ENCODE results near the gene CHTF8.
A peak's percentile ranks its signal among the peaks of the same experiment; 100 is the strongest.

CHTF8 gene

DNA sequence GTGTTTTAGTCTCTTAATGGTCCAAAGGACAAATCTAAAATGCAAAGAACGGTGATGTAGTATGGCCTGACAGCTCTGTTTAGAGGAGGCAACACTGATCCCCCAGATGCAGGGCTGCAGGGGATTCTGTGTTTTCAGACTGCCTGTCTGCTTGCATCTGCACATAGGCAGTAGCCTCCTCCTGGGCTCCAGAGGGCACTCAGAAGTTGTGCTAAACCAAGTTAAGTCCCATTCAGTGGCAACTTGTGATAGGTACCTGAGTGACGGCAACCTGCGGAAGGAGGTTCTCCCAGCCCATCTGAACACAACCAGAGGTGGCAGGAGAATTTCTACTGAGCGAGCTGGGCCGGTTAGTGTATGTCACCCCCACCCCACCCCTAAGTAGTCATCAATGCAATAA, 17.0 kb downstream of the CHTF8 start:
- no peak for DNase-seq (ENCODE audit: extremely low spot score, insufficient read length, low read depth)
- no peak for FAIRE-seq

DNA sequence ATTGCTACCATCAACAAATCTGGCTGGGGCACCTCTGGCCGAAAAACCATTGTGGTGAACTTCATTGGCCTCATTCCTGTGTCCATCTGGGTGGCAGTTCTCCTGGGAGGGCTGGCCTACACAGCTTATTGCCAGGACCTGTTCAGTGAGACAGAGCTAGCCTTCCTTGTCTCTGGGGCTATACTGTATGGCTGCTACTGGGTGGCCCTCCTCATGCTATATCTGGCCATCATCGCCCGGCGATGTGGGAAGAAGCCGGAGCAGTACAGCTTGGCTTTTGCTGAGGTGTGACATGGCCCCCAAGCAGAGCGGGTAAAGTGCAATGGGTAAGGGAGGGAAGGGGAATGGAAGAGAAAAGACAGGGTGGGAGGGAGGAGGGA, 17.4 kb downstream of the CHTF8 start:
- no peak for FAIRE-seq
- DNase-seq (ENCODE audit: extremely low spot score, insufficient read length, low read depth): no peak

DNA sequence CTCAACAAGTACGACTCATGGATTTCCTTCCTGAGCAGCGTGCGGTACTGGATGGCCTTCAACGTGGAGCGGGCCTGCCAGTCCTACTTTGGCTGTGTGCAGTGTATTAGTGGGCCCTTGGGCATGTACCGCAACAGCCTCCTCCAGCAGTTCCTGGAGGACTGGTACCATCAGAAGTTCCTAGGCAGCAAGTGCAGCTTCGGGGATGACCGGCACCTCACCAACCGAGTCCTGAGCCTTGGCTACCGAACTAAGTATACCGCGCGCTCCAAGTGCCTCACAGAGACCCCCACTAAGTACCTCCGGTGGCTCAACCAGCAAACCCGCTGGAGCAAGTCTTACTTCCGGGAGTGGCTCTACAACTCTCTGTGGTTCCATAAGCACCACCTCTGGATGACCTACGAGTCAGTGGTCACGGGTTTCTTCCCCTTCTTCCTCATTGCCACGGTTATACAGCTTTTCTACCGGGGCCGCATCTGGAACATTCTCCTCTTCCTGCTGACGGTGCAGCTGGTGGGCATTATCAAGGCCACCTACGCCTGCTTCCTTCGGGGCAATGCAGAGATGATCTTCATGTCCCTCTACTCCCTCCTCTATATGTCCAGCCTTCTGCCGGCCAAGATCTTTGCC, 17.9 kb downstream of the CHTF8 start:
- DNase-seq (ENCODE audit: extremely low spot score, insufficient read length, low read depth) (no peak), FAIRE-seq (no peak)

DNA sequence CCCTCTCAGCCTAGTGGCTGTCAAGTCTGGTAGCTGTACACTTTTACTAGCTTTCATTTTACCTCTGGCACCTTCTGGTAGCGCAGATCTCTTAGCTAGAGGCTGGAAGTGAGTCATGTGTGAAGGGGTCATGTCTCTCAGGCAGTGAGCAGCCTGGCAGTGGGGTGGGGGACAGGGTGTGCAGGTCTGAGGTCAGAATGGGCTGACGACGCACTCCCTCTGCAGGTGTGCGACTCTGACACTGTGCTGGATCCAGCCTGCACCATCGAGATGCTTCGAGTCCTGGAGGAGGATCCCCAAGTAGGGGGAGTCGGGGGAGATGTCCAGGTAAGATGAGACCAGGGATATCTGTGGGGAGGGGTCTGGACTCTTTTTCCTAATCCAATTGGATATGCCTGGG, 19.2 kb downstream of the CHTF8 start:
- DNase-seq (ENCODE audit: extremely low spot score, insufficient read length, low read depth): no peak
- no peak for FAIRE-seq

DNA sequence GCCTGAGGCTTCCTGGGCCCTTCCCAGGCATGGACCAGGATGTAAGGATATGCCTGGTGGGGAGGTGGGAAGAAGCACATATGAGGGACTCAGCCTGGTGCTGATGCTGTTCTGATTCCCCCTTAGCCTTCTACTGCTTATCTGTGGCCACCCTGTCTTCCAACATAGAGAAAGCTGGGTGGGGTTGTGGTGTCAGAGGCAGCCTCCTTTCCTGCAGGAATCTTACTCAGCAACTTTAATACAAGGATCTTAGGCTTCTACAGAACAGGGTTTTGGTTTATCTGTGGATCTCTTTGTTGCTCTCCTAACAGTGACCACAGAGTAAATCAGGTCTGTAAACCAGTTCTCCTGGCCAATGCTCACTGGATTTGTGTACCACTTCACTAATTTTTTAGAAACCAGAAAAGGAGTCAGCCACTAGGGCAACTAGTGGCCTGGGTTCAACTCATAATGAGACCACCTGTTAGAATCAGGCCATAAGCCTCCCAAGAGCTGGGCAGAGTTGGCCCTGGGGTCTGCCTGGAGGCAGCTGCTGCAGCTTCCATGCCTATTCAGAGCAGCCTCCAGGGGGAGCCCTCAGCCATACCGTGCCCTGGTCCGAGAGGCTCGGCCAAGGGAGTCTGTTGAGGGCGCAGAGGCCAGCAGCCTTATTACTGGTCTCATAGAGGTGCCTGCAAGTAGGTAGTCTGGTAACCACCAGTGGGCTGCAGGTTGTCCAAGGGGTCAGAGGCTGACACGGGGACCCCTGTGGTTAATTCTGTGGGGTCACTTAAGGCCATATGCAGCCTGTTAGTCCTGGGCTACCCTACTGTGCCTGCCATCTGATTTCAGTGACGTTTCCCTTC, 19.9 kb downstream of the CHTF8 start:
- peak; percentile 51 for DNase-seq (ENCODE audit: extremely low spot score, insufficient read length, low read depth)
- peak; percentile 72 for FAIRE-seq

DNA sequence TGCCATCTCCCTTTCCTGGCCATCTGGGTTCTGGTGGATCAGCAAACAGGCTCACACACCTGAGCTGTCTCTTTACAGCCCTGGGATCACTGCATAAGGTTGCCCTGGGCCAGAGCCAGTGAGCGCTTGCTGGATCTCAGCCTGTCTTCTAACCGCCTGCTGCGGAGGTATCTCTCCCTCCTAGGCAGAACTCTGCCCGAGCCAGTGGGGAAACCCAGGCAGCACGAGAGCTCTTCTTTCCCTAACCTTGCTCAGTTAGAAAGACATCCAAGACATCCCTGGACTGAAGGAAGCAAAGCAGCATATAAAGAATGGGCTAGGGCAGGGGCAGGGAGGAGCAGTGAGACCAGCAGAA, 20.5 kb downstream of the CHTF8 start:
- DNase-seq (ENCODE audit: extremely low spot score, insufficient read length, low read depth) (no peak), FAIRE-seq (no peak)

DNA sequence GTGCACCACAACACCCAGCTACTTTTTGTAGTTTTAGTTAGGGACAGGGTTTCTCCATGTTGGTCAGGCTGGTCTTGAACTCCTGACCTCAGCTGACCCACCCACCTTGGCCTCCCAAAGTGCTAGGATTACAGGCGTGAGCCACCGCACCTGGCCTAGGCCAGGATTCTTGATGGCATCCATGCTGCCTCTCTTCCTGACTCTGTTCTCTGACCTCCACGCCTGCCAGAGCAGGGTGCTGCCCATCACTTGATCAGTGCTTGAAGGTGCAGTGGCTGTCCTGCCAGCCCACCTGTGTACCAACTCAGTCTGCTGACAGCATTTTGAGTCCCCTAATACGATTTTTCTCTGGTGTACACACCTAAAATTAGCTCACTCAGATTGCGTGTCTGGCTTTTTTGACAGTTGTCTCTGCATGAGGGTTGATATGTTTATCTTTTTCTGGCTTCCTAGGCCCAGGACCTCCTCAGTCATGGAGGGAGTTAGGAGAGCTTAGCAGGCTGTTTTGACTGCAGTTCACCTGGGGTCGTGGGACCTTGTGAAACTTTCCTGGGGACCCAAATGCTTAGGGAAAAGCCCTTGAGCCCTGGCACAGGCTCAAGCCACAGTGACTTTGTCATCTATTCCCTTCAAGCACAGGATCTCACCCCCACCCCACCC, 21.0 kb downstream of the CHTF8 start:
- DNase-seq (ENCODE audit: extremely low spot score, insufficient read length, low read depth) (no peak), FAIRE-seq (no peak)

DNA sequence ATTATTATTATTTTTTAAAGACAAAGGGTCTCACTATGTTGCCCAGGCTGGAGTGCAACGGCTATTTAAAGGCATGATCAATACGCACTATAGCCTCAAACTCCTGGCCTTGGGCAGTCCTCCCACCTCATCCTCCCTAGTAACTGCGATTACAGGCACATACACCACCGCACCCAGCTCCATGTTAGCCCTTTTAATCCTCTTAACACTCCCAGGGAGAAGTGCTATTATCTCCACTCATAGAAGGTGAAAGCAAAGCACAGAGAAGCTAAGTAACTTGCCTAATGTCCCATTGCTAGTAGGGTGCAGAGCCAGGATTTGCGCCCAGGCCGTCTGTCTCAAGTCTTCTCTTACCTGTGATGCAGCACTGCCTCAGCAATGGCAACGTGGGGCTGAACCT, 22.0 kb downstream of the CHTF8 start:
- no peak for DNase-seq (ENCODE audit: extremely low spot score, insufficient read length, low read depth)
- no peak for FAIRE-seq

DNA sequence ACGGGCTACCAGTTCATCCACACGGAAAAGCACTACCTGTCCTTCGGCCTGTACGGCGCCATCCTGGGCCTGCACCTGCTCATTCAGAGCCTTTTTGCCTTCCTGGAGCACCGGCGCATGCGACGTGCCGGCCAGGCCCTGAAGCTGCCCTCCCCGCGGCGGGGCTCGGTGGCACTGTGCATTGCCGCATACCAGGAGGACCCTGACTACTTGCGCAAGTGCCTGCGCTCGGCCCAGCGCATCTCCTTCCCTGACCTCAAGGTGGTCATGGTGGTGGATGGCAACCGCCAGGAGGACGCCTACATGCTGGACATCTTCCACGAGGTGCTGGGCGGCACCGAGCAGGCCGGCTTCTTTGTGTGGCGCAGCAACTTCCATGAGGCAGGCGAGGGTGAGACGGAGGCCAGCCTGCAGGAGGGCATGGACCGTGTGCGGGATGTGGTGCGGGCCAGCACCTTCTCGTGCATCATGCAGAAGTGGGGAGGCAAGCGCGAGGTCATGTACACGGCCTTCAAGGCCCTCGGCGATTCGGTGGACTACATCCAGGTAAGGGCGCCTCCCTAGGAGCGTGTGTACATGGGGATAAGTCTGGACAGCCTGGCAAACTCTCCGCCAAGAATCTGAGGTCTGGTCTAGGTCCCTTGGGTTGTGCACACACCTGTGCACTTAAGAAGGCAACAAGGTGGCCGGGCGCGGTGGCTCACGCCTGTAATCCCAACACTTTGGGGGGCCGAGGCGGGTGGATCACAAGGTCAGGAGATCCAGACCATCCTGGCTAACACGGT, 22.7 kb downstream of the CHTF8 start:
- DNase-seq (ENCODE audit: extremely low spot score, insufficient read length, low read depth) (no peak), FAIRE-seq (no peak)

DNA sequence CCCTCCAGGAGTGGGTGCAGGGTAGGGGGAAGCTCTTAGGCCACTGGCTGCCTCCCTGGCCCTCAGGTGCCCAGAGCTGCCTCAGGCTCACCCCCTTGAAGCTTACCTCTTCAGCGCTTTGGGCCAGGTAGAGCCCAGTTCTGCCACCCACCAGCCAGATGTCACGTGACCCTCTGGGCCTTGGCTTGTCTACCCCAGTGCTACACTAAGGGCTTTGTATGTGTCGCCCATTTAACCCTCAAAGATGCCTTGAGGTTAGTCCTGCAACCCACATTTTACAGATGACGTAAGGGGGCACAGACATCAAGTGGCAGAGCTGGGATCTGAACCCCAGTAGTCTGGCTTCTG, 23.5 kb downstream of the CHTF8 start:
- FAIRE-seq: no peak
- no peak for DNase-seq (ENCODE audit: extremely low spot score, insufficient read length, low read depth)

DNA sequence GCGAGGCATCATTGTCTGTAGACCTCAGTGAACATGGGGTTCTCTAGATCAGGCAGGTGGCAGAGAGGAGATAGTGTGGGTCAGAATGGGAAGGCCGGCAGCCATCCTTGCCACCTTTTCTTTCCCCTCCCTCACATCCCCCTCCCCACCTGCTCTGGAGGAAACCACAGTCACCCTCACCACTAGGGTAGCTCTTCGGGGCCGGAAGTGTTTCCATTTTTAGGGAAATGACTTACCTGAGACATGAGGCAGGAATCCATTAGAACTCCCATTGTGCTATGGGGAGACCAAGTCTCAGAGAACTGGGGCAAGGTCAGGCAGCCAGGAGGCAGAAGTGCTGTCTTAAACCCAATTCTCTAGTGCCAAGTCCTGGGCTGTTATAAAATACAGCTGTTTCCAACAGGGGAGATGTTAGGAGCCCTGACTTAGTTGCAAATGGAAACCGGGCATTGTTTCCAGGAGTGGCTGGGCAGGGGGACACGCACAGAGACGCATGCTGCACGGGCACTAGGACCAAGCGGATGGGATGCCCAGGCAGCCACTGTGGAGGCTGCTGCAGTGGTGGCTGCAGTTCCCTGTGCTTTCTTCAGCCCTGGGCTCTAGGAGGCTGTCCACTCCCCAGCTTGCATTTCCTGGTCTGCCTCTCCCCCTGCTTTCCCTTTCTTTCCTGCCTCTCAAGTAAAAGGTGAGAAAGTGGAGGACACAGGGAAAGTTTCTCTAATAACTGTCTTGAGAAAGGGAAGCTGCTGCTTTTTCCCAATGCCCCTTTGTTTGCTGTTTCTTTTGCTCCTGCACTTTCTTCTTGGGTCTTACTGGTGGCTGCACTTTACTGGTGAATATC, 24.1 kb downstream of the CHTF8 start:
- FAIRE-seq (no peak), DNase-seq (ENCODE audit: extremely low spot score, insufficient read length, low read depth) (no peak)

DNA sequence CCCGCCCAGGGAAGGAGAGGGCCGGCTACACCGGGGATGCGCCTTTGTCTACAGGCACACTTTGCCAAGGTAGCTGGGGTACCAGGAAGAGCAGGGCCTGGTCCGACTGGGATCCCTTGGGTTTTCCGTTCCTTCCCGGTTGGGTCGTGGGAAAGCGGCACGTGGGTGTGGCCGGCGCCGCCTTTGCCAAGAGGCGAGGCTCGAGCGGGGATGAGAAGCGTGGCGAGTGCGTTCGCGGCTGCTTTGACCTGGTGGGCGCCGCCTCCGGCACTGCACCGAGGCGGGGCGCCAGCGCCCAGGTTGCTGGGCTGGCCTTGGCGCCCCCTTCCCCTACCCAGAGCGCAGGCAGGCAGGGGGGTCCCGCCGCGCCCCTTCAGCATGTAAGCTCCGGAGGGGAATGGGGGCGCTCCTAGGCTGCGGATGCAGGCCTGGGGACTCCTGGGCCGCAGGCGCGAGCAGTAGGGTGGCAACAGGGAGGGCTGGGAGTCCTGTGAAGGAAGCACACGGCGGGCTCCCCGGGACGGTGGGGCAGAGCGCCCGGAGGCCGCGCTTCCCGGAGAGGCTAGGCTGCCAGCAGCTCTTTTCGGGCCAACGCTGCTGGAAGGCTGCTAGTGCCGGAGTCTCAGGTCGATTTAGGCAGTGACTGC, 24.9 kb downstream of the CHTF8 start:
- DNase-seq (ENCODE audit: extremely low spot score, insufficient read length, low read depth): no peak
- no peak for FAIRE-seq

DNA sequence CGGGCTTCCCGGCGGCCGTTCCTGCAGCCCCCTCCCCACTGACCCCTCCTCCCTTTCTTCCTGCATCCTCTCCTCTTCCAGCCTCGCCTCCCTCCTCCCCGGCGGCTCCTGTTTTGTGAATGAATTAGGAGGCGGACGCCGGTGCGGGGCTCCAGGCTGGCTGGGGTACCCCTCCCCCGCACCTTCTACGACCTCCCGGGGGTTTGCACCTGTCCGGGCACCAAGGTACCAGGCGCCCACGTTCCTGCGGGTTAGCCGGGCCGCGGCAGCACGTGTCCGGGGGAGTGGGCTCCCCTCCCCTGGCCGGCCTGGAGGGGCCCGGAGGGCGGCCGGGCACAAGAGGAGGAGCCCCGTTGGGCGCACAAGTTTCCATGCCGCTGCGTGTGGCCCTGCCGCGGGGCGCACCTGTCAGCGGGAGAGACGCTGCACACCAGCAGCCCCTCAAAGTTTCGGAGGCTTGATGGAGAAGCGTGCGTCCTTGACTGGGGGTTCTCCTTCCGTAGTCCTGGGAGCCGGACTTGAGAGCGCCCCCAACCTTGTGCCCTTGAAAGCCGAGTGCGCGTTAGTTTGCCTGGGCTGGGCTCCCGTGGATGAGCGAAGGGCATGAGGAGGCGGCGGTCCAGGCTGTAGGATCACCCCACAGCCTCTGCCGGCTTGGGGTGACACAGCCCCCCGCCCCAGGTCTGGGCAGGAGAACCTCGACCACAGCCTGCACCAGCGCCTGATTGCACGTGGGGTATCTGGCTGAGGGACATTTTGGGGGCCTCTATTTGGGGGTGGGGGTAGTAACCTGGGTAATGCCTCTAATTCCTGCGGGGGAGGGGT, 25.7 kb downstream of the CHTF8 start:
- FAIRE-seq: no peak
- no peak for DNase-seq (ENCODE audit: extremely low spot score, insufficient read length, low read depth)

DNA sequence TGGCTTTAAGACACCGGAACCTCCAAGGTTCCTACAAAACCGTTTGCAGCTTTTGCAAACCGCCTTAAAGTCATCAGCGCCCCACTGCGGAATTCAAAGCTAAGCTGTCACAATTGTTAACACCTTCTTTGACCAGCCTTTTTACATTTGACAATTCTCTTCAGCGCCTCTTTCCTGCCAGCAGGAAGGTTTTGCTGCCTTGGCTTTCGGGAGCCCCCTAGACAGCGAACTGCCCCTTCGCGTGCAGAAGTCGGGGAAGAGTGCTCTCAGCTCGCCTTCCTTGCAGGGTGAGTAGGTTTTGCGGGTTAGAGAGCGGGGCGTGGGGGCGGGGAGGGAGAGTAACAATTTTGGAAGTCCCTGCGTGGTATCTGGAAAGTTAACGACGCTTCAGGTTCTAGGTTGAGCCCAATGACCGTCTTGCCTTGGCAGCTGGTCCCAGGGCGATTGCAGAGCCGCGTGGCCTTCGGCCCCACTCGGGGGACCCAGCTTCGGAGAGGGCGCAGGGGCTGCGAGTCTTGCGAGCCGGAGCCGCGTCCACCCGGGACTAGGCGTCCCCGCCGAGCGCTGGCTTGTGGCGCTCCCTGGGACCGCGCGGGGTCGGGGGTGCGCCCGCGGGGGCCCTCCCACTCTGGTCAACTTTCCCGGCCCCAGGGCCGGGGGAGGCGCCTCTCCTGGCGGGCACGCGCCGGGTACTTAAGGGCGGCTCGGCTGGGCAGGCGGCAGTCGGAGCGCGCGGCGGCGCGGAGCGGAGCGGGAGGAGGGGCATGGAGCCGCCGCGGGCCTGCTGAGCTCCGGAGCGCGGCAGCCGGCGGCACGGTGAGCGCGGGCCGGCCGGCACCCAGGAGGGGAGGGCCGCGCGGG, 26.7 kb downstream of the CHTF8 start, which contains the start of gene HAS3:
Gene HAS3 (plus strand): TSS at position 153 of the 861 bp plus-strand sequence. CDS start 3,743 bp downstream, outside the sequence.
- no peak for DNase-seq (ENCODE audit: extremely low spot score, insufficient read length, low read depth)
- peak; percentile 57 for FAIRE-seq

DNA sequence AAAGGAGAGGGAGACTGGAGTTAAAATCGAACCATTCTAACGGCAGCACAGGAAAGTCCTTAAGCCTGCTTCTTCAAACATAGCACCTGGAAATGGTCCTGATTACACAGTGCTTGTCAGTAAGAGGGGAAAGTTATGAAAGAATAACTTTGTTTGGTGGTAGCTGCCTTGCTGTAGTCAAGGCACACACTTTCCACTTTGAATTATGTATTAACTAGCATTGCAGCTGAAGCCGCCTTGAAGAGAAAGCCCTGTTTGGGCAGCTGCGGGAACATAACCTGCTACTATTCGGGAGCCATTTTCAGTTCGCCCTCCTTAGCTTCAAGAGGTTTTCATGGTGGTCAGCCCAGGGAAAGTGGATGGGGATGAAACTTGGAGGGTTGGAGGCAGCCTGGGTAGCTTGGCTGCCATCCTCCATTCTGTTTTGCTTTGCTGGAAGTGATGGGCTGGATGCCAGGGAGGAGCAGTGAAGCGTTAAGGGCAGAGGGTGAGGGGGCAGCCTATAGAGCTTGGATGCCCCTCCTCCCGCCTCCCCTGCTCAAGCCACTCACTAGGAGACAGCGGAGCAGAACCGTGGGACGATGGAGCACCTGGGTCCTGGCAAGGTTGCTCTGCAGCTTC, 32.2 kb downstream of the CHTF8 start:
- FAIRE-seq: no peak

DNA sequence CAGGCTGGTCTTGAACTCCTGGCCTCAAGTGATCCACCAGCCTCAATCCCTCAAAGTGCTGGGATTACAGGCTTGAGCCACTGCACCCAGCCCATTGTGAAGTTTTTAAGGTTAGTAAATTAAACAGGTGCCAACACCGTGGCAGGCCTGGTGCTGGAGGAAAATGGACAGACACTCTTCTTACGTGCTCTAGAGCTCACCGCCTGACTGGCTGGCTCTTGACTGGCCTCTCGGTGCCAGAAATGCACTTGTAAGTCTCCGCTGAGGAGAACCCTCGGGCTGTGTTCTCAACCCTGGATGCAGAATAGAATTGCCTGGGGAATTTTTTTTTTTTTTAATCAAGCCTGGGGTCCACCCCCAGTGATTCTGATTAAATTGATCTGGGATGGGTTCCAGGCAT, 37.2 kb downstream of the CHTF8 start:
- FAIRE-seq: no peak
- no peak for DNase-seq (ENCODE audit: extremely low spot score, insufficient read length, low read depth)

More for the DNA sequence above, 32.2 kb downstream of the CHTF8 start:
- no peak for DNase-seq (ENCODE audit: extremely low spot score, insufficient read length, low read depth)

DNA sequence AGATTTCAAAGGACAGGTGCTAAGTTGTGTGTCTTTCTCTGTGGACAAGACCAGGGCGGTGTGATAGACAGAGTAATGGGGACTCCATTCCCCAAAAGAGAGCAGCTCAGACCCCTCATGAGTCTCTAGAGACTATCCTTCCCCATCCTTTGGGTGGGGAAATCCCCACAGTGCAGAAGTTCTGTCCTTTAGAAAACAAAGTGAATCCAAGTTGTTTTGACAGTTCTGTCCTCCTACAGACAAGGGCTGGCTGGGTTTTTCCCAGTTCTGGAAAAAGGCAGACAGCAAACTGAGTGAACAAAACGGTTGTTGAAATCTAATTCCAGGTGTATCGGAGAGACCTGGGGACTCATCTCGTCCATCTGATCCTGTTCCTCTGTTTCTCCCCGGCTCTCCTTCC, 37.9 kb downstream of the CHTF8 start:
- no peak for FAIRE-seq
- no peak for DNase-seq (ENCODE audit: extremely low spot score, insufficient read length, low read depth)
